ENCODE measurements around the gene CXCL11. TPM values are rescaled to one million over a fixed set of nuclear protein-coding genes. Genes with fewer than 3 reads are reported as not detected.

The CXCL11 gene
- total RNA-seq, 1 donor from 2014 or later, result not detected

DNA sequence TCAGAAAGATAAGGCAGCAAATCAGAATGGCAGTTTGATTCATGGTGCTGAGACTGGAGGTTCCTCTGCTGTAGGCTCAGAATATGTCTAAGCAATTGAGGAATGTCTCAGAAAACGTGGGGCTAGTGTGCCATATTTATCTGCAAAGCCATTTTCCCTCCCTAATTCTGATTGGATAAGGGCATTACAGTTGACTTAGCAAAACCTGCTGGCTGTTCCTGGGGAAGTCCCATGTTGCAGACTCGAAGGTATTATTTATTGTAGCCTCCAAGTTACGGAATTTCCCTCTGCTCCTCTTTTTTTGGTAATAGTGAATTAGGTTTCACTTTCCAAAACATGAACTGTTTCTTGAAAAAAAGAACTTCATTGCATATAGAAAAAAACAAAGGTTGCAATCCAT lies 12.5 kb downstream of the CXCL11 start, which contains the start of gene CXCL10:
Gene CXCL10, minus strand, starts transcription at position 109 of the 400 bp plus-strand sequence. Its CDS starts 66 bp downstream, at position 43.
- Mint-ChIP-seq H3K4me3 (ENCODE audit: unreplicated experiment) (no peak within 1 kb of the TSS), H3K27me3 (ENCODE audit: low read depth) (peaks cover 41% of the 10 kb centered on the region), H3K4me1 (ENCODE audit: low read depth) (no peaks in the 10 kb centered on the region), H3K9me3 (ENCODE audit: low read depth) (no peaks in the 10 kb centered on the region), H3K27ac (ENCODE audit: unreplicated experiment) (no peak within 1 kb of the TSS), H3K36me3 (ENCODE audit: low read depth) (no peaks in the 10 kb centered on the region)
- no peak for DNase-seq (ENCODE audit: low spot score)
- TF ChIP-seq, protein P1, sequence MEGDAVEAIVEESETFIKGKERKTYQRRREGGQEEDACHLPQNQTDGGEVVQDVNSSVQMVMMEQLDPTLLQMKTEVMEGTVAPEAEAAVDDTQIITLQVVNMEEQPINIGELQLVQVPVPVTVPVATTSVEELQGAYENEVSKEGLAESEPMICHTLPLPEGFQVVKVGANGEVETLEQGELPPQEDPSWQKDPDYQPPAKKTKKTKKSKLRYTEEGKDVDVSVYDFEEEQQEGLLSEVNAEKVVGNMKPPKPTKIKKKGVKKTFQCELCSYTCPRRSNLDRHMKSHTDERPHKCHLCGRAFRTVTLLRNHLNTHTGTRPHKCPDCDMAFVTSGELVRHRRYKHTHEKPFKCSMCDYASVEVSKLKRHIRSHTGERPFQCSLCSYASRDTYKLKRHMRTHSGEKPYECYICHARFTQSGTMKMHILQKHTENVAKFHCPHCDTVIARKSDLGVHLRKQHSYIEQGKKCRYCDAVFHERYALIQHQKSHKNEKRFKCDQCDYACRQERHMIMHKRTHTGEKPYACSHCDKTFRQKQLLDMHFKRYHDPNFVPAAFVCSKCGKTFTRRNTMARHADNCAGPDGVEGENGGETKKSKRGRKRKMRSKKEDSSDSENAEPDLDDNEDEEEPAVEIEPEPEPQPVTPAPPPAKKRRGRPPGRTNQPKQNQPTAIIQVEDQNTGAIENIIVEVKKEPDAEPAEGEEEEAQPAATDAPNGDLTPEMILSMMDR (IDR thresholded peaks at IDR 0.05), result no peak

DNA sequence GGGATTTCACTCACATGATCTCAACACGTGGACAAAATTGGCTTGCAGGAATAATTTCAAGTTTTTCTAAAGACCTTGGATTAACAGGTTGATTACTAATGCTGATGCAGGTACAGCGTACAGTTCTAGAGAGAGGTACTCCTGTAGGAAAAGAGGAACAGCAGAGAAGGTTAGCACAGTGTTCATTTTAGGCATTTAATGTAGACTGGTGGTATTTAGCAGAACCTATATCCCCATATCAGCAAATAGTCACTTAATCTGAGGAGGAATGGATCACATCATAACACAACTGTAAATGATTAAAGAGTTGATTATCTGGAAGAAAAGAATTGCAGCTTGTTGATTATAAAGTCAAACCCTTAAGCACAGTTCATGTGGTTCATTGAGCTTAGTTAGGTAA lies 13.2 kb downstream of the CXCL11 start:
- H3K9me3 Mint-ChIP-seq (ENCODE audit: low read depth), result no peaks in the 10 kb centered on the region
- no peak for DNase-seq (ENCODE audit: low spot score)
- H3K4me3 Mint-ChIP-seq (ENCODE audit: unreplicated experiment), result no peak overlapping the region
- TF ChIP-seq, protein P1 (IDR thresholded peaks at IDR 0.05), result no peak
- H3K36me3 Mint-ChIP-seq (ENCODE audit: low read depth), result no peaks in the 10 kb centered on the region
- H3K27ac Mint-ChIP-seq (ENCODE audit: unreplicated experiment), result no peak overlapping the region
- H3K4me1 Mint-ChIP-seq (ENCODE audit: low read depth), result no peaks in the 10 kb centered on the region
- H3K27me3 Mint-ChIP-seq (ENCODE audit: low read depth), result peaks cover 39% of the 10 kb centered on the region

DNA sequence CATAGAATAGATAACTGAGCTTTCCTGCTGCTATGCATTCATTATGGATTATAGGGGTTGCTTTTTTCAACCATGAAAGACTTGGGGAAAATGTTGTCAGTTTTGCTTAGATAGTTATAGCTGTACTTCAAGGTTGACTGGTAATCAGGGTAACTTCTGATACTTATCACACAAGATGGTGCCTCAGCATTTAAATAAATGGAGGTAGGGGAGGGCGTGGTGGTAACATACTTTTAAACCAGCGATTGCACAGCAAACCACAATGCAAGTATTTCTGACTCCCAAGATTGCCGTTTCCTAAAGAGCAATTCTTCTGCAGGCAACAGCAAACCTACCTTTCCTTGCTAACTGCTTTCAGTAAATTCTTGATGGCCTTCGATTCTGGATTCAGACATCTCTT lies 13.8 kb downstream of the CXCL11 start:
- peaks cover 36% of the 10 kb centered on the region for H3K27me3 Mint-ChIP-seq (ENCODE audit: low read depth)
- no peaks in the 10 kb centered on the region for H3K9me3 Mint-ChIP-seq (ENCODE audit: low read depth)
- no peaks in the 10 kb centered on the region for H3K4me1 Mint-ChIP-seq (ENCODE audit: low read depth)
- TF ChIP-seq, protein P1 (IDR thresholded peaks at IDR 0.05), result no peak
- no peak overlapping the region for H3K27ac Mint-ChIP-seq (ENCODE audit: unreplicated experiment)
- H3K4me3 Mint-ChIP-seq (ENCODE audit: unreplicated experiment), result no peak overlapping the region
- no peak for DNase-seq (ENCODE audit: low spot score)
- no peaks in the 10 kb centered on the region for H3K36me3 Mint-ChIP-seq (ENCODE audit: low read depth)

DNA sequence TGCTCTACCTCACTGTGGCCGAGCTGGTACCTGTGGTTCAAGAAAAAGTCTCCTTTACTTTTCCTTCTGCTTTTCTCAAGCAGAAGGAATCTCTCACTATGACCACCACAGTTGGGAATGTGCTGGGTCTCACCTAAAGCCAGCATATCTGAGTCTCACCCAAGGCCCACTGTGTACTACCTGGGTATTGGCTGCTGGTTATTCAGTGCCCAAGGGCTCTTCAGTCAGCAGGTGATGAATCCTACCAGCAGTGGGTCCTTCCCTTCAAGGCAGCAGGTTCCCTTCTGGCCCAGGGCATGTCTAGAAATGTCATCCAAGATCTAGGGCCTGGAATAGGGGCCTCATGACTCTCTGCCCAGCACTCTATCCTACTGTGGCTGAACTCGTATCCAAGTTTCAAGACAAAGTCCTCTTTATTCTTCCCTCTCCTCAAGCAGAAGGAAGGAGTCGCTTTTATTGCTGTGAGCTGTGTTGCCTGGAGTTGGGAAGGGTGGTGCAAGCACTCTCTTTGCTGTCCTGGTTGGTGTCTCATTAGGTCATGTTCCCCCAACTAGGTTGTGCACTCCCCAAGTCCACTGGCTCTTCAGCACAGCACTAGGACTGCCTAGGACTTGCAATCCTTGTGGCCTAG lies 18.7 kb downstream of the CXCL11 start:
- Mint-ChIP-seq H3K36me3 (ENCODE audit: low read depth) (no peaks in the 10 kb centered on the region), H3K27ac (ENCODE audit: unreplicated experiment) (no peak overlapping the region), H3K4me3 (ENCODE audit: unreplicated experiment) (no peak overlapping the region), H3K4me1 (ENCODE audit: low read depth) (peaks cover 4% of the 10 kb centered on the region), H3K9me3 (ENCODE audit: low read depth) (no peaks in the 10 kb centered on the region), H3K27me3 (ENCODE audit: low read depth) (peaks cover 10% of the 10 kb centered on the region)
- TF ChIP-seq, protein P1 (IDR thresholded peaks at IDR 0.05), result no peak
- no peak for DNase-seq (ENCODE audit: low spot score)

DNA sequence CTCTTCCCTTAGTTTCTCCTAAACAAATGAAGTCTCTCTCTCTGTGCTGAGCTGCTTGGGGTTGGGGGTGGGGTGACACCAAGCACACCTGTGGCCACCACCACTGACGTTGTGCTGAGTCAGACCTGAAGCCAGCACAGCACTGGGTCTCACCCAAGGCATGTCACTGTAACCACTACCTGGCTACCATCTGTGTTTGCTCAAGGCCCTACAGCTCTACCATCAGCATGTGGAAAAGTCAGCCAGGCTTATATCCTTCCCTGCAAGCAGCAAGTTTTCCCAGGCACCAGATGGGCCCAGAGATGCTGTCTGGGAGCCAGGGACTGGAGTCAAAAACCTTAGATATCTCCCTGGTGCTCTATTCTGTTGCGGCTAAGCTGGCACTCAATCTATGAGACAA lies 19.5 kb downstream of the CXCL11 start:
- peaks cover 6% of the 10 kb centered on the region for H3K27me3 Mint-ChIP-seq (ENCODE audit: low read depth)
- TF ChIP-seq, protein P1 (IDR thresholded peaks at IDR 0.05), result no peak
- H3K9me3 Mint-ChIP-seq (ENCODE audit: low read depth), result no peaks in the 10 kb centered on the region
- H3K4me1 Mint-ChIP-seq (ENCODE audit: low read depth), result peaks cover 12% of the 10 kb centered on the region
- DNase-seq (ENCODE audit: low spot score), result no peak
- H3K36me3 Mint-ChIP-seq (ENCODE audit: low read depth), result no peaks in the 10 kb centered on the region
- H3K27ac Mint-ChIP-seq (ENCODE audit: unreplicated experiment), result no peak overlapping the region
- no peak overlapping the region for H3K4me3 Mint-ChIP-seq (ENCODE audit: unreplicated experiment)

All from chondrocyte (in vitro differentiated cells).